ENCODE data around the gene DPF1. TPM values are rescaled to one million over a fixed set of nuclear protein-coding genes. Genes with fewer than 3 reads are reported as not detected.

Gene DPF1
- total and polyA plus RNA-seq, 2 donors (not counting 1 experiment from before 2014, with no cell fraction given), result not detected

GRCh38 chr19:38248421-38248820 is 24.4 kb upstream of the DPF1 start:
- WGBS (ENCODE audit: insufficient coverage), result 94% methylated on average over 6 of the region's 7 CpGs
- CTCF ChIA-PET, result interaction anchor here (1.3 kb wide), 1 partner anchor 346 kb away, joined by 5 read pairs; no protein-coding TSS in a partner anchor
- no peak for DNase-seq
- peaks cover 5% of the 10 kb centered on the region for H3K79me2 ChIP-seq (ENCODE audit: control insufficient read depth, insufficient read depth, low read length)
- peaks cover 25 to 34% of the 10 kb centered on the region in 2 donors for H3K4me1 ChIP-seq (ENCODE audit: control insufficient read depth in 2 of 2, insufficient read depth in 2 of 2, low read length in 2 of 2)
- no peak for TF ChIP-seq EZH2 (IDR thresholded peaks at IDR 0.05; ENCODE audit: borderline replicate concordance, insufficient read depth, low read depth, low read length, poor library complexity, severe bottlenecking)
- no peak for TF ChIP-seq CTCF (IDR thresholded peaks at IDR 0.05)
- no peaks in the 10 kb centered on the region for H4K20me1 ChIP-seq (ENCODE audit: control insufficient read depth, insufficient read depth, low read length, poor library complexity, severe bottlenecking)
- H3K27ac ChIP-seq (ENCODE audit: low read length in 2 of 2), result no peak overlapping the region
- Mint-ChIP-seq H3K4me3 (no peak overlapping the region), H3K4me1 (peaks cover 38% of the 10 kb centered on the region), H3K27me3 (no peaks in the 10 kb centered on the region), H3K9me3 (ENCODE audit: insufficient read depth) (no peaks in the 10 kb centered on the region), H3K27ac (no peak overlapping the region)
- H3K4me2 ChIP-seq (replicated peaks; ENCODE audit: low read depth, low read length, poor library complexity, severe bottlenecking), result no peak overlapping the region
- POLR2A ChIA-PET, result no interaction called here
- no peak overlapping the region for H3K4me3 ChIP-seq (ENCODE audit: control extremely low read depth in 1 of 5, extremely low read depth in 1 of 5, insufficient read depth in 1 of 5, low read depth in 2 of 5, low read length in 4 of 5)
- ATAC-seq (ENCODE audit: low read depth), result no peak
- H2AFZ ChIP-seq (ENCODE audit: insufficient read depth, low read depth, low read length, poor library complexity, severe bottlenecking), result no peak overlapping the region
- H3K9ac ChIP-seq (ENCODE audit: low read length), result no peak overlapping the region
- H3K36me3 ChIP-seq (replicated peaks in 1 of 2; ENCODE audit: control extremely low read depth in 1 of 2, control insufficient read depth in 1 of 2, extremely low read depth in 1 of 2, insufficient read depth in 2 of 2, low read length in 1 of 2), result peaks cover 0 to 3% of the 10 kb centered on the region in 2 experiments
- no peaks in the 10 kb centered on the region for H3K27me3 ChIP-seq (replicated peaks in 1 of 4; ENCODE audit: control extremely low read depth in 1 of 4, control insufficient read depth in 3 of 4, insufficient read depth in 4 of 4, low read length in 3 of 4)
- intact Hi-C loops (cut with micrococcal nuclease), result no loop called here
- H3K9me3 ChIP-seq (ENCODE audit: control extremely low read depth in 1 of 3, control insufficient read depth in 2 of 3, insufficient read depth in 1 of 3, low read length in 2 of 3), result no peaks in the 10 kb centered on the region

- CTCF ChIA-PET, result interaction anchor here (1.3 to 5.7 kb wide), 2 partner anchors 86 to 345 kb away, joined by 5 to 55 read pairs; partner anchors contain the start of gene CATSPERG
Measured at GRCh38 chr19:38247734-38248268, 23.8 kb upstream of the DPF1 start.

More at GRCh38 chr19:38247734-38248268, 23.8 kb upstream of the DPF1 start:
- ATAC-seq (ENCODE audit: low read depth) (no peak), DNase-seq (no peak)
- H2AFZ ChIP-seq (ENCODE audit: insufficient read depth, low read depth, low read length, poor library complexity, severe bottlenecking), result no peak overlapping the region
- TF ChIP-seq EZH2 (IDR thresholded peaks at IDR 0.05; ENCODE audit: borderline replicate concordance, insufficient read depth, low read depth, low read length, poor library complexity, severe bottlenecking), result no peak
- Mint-ChIP-seq H3K9me3 (ENCODE audit: insufficient read depth) (no peaks in the 10 kb centered on the region), H3K4me1 (peaks cover 31% of the 10 kb centered on the region), H3K4me3 (no peak overlapping the region), H3K27ac (no peak overlapping the region), H3K27me3 (no peaks in the 10 kb centered on the region)
- H3K4me1 ChIP-seq (ENCODE audit: control insufficient read depth in 2 of 2, insufficient read depth in 2 of 2, low read length in 2 of 2), result peaks cover 19 to 31% of the 10 kb centered on the region in 2 donors
- intact Hi-C loops (cut with micrococcal nuclease), result no loop called here
- no peaks in the 10 kb centered on the region for H3K27me3 ChIP-seq (replicated peaks in 1 of 4; ENCODE audit: control extremely low read depth in 1 of 4, control insufficient read depth in 3 of 4, insufficient read depth in 4 of 4, low read length in 3 of 4)
- no peaks in the 10 kb centered on the region for H3K9me3 ChIP-seq (ENCODE audit: control extremely low read depth in 1 of 3, control insufficient read depth in 2 of 3, insufficient read depth in 1 of 3, low read length in 2 of 3)
- H3K9ac ChIP-seq (ENCODE audit: low read length), result no peak overlapping the region
- H3K4me3 ChIP-seq (ENCODE audit: control extremely low read depth in 1 of 5, extremely low read depth in 1 of 5, insufficient read depth in 1 of 5, low read depth in 2 of 5, low read length in 4 of 5), result no peak overlapping the region
- H3K27ac ChIP-seq (ENCODE audit: low read length in 2 of 2), result no peak overlapping the region
- H4K20me1 ChIP-seq (ENCODE audit: control insufficient read depth, insufficient read depth, low read length, poor library complexity, severe bottlenecking), result no peaks in the 10 kb centered on the region
- WGBS (ENCODE audit: insufficient coverage), result 87% methylated on average over 5 of the region's 9 CpGs
- H3K79me2 ChIP-seq (ENCODE audit: control insufficient read depth, insufficient read depth, low read length), result peaks cover 5% of the 10 kb centered on the region
- H3K36me3 ChIP-seq (replicated peaks in 1 of 2; ENCODE audit: control extremely low read depth in 1 of 2, control insufficient read depth in 1 of 2, extremely low read depth in 1 of 2, insufficient read depth in 2 of 2, low read length in 1 of 2), result peaks cover 0 to 3% of the 10 kb centered on the region in 2 experiments
- POLR2A ChIA-PET, result interaction anchor here (0.6 kb wide), 1 partner anchor 23 kb away, joined by 5 read pairs; no protein-coding TSS in a partner anchor
- H3K4me2 ChIP-seq (replicated peaks; ENCODE audit: low read depth, low read length, poor library complexity, severe bottlenecking), result no peak overlapping the region
